Measurements from ENCODE around the gene NTN1.

DNA sequence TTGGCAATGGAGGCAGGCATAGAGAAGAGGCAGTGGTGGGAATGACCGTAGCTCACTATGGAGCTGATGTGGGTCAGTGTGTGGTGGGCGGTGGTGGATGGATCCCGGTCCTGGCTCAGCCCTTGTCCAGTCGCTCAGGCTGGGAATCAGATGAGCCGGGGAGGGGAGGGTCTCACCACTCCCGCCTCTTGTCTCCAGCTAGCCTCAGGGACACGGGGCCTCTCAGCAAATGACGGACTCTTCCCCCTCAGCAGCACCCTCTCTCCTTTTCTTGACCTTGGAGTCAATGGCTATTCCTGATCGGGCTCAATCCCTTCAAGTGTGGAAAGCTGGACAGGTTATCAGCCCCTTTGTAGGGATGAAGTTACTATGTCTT lies 208.5 kb downstream of the NTN1 start:
- TF ChIP-seq, protein P1, sequence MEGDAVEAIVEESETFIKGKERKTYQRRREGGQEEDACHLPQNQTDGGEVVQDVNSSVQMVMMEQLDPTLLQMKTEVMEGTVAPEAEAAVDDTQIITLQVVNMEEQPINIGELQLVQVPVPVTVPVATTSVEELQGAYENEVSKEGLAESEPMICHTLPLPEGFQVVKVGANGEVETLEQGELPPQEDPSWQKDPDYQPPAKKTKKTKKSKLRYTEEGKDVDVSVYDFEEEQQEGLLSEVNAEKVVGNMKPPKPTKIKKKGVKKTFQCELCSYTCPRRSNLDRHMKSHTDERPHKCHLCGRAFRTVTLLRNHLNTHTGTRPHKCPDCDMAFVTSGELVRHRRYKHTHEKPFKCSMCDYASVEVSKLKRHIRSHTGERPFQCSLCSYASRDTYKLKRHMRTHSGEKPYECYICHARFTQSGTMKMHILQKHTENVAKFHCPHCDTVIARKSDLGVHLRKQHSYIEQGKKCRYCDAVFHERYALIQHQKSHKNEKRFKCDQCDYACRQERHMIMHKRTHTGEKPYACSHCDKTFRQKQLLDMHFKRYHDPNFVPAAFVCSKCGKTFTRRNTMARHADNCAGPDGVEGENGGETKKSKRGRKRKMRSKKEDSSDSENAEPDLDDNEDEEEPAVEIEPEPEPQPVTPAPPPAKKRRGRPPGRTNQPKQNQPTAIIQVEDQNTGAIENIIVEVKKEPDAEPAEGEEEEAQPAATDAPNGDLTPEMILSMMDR (IDR thresholded peaks at IDR 0.05) = no peak
- no peak for TF ChIP-seq POLR2A (IDR thresholded peaks at IDR 0.05)

Data from testis (tissue), 2 donors.